ENCODE measurements around the gene SLX9.

DNA sequence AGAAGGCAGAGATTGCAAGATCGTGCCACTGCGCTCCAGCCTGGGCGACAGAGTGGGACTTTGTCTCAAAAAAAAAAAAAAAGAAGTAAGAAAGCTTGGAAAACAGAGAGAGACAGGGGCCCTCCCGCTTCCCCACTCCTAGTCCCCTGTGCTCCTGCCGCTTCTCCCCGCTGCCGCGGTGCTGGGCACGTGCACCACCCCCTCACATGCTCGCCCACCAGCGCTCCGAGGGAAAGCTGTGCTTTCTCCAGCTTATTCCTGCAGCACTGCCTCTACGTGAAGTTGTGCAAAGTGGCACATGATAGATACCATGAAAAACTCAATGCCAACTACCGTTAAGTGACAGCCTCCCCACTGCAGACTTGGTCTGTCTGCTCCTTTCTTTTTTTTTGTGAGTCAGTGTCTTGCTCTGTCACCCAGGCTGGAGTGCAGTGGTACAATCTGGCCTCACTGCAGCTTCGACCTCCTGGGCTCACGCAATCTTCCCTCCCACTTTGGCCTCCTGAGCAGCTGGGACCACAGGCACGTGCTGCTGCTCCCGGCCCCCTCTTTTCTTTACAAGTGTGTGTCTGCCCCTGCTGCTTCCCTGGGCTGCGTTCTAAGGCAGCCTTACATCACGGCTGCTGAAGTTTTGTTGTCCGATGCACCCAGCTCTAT lies 15.4 kb downstream of the SLX9 start:
- TF ChIP-seq, protein P1, sequence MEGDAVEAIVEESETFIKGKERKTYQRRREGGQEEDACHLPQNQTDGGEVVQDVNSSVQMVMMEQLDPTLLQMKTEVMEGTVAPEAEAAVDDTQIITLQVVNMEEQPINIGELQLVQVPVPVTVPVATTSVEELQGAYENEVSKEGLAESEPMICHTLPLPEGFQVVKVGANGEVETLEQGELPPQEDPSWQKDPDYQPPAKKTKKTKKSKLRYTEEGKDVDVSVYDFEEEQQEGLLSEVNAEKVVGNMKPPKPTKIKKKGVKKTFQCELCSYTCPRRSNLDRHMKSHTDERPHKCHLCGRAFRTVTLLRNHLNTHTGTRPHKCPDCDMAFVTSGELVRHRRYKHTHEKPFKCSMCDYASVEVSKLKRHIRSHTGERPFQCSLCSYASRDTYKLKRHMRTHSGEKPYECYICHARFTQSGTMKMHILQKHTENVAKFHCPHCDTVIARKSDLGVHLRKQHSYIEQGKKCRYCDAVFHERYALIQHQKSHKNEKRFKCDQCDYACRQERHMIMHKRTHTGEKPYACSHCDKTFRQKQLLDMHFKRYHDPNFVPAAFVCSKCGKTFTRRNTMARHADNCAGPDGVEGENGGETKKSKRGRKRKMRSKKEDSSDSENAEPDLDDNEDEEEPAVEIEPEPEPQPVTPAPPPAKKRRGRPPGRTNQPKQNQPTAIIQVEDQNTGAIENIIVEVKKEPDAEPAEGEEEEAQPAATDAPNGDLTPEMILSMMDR (IDR thresholded peaks at IDR 0.05; ENCODE audit: insufficient read depth, low read length): no peak
- no peak for TF ChIP-seq POLR2AphosphoS5 (IDR thresholded peaks at IDR 0.05; ENCODE audit: low read depth)

Data from HL-60 (cell line).